HG02852 (cell line): ENCODE data around the gene ANXA10.
"Not testable (repeated sequence)": the region's sequence is repeated elsewhere in the genome, so short reads cannot be mapped to it uniquely, and the experiment has no call there.

ENCODE experiments used
- ATAC-seq: cut with Tn5 transposase; IDR thresholded peaks from one replicate; pipeline ENCODE4 v1.9.1; 2021; ENCODE audit warnings: mild to moderate bottlenecking, moderate library complexity; ENCODE audit not compliant: unreplicated experiment

ANXA10 gene

GRCh38 chr4:168118116-168118655 lies 25.8 kb downstream of the ANXA10 start:
- ATAC-seq: no peak

GRCh38 chr4:168119100-168119499 lies 26.8 kb downstream of the ANXA10 start:
- no peak for ATAC-seq

GRCh38 chr4:168119890-168120289 lies 27.6 kb downstream of the ANXA10 start:
- no peak for ATAC-seq

GRCh38 chr4:168120811-168121210 lies 28.5 kb downstream of the ANXA10 start:
- ATAC-seq: no peak

GRCh38 chr4:168124008-168124641 lies 31.8 kb downstream of the ANXA10 start:
- ATAC-seq: no peak

GRCh38 chr4:168126952-168127351 lies 34.6 kb downstream of the ANXA10 start:
- ATAC-seq: no peak

GRCh38 chr4:168128601-168129000 lies 36.3 kb downstream of the ANXA10 start:
- ATAC-seq: no peak

- ATAC-seq: no peak
These were observed 36.9 kb downstream of the ANXA10 start for GRCh38 chr4:168129046-168129772.

GRCh38 chr4:168129802-168130201 lies 37.5 kb downstream of the ANXA10 start:
- ATAC-seq: no peak

- no peak for ATAC-seq
These were observed 38.9 kb downstream of the ANXA10 start for GRCh38 chr4:168131196-168131595.

- no peak for ATAC-seq
These were observed 42.3 kb downstream of the ANXA10 start for GRCh38 chr4:168134651-168135050.

GRCh38 chr4:168135860-168136259 lies 43.5 kb downstream of the ANXA10 start:
- ATAC-seq: not testable (repeated sequence)

- ATAC-seq: not testable (repeated sequence)
These were observed 45.4 kb downstream of the ANXA10 start for GRCh38 chr4:168137695-168138094.

- ATAC-seq: no peak
These were observed 45.8 kb downstream of the ANXA10 start for GRCh38 chr4:168138143-168138542.

- no peak for ATAC-seq
These were observed 47.0 kb downstream of the ANXA10 start for GRCh38 chr4:168139336-168139735.

GRCh38 chr4:168141733-168142132 lies 49.4 kb downstream of the ANXA10 start:
- no peak for ATAC-seq

GRCh38 chr4:168143601-168144000 lies 51.3 kb downstream of the ANXA10 start:
- no peak for ATAC-seq

GRCh38 chr4:168150420-168151050 lies 58.2 kb downstream of the ANXA10 start:
- ATAC-seq: no peak

- no peak for ATAC-seq
These were observed 59.0 kb downstream of the ANXA10 start for GRCh38 chr4:168151327-168151726.

GRCh38 chr4:168152837-168153500 lies 60.6 kb downstream of the ANXA10 start:
- no peak for ATAC-seq
